Spleen (tissue), 11 donors: ENCODE results near the gene CDCA5. TPM values are rescaled to one million over a fixed set of nuclear protein-coding genes. Genes with fewer than 3 reads are reported as not detected.

ENCODE experiments used
- DNase-seq: peaks from one replicate; pipeline ENCODE4 v3.0.0-alpha.2; 2020
- H3K27ac ChIP-seq, 8 donors: fragments of 200-600 bp; sonication (generic) in 7 of 8; 1 replicate in 4 of 8; 2 replicates in 4 of 8; pipeline versions ENCODE4 v1.5.0 to v1.8.0; 2016 to 2021; ENCODE audit warnings: inconsistent platforms in 4 of 8, mild to moderate bottlenecking in 4 of 8, moderate library complexity in 1 of 8
- H3K27me3 ChIP-seq, 7 donors: fragments of 200-600 bp; sonication (generic) in 6 of 7; replicated peaks in 1 of 7; 1 replicate in 4 of 7; 2 replicates in 3 of 7; pipeline versions ENCODE4 v1.5.0 to v1.8.0; 2016 to 2021; ENCODE audit warnings: inconsistent platforms in 3 of 7, mild to moderate bottlenecking in 1 of 7
- H3K36me3 ChIP-seq, 6 donors: fragments of 200-600 bp; sonication (generic) in 5 of 6; 1 replicate in 4 of 6; 2 replicates in 2 of 6; pipeline versions ENCODE4 v1.5.0 to v1.8.0; 2016 to 2021; ENCODE audit warnings: inconsistent platforms in 2 of 6
- H3K4me1 ChIP-seq, 6 donors: fragments of 200-600 bp; sonication (generic) in 5 of 6; 1 replicate in 3 of 6; 2 replicates in 3 of 6; pipeline versions ENCODE4 v1.5.0 to v1.8.0; 2016 to 2021; ENCODE audit warnings: inconsistent platforms in 3 of 6
- H3K4me3 ChIP-seq, 8 donors: fragments of 200-600 bp; sonication (generic) in 7 of 8; 1 replicate in 4 of 8; 2 replicates in 4 of 8; pipeline versions ENCODE4 v1.5.0 to v1.8.0; 2016 to 2021; ENCODE audit warnings: inconsistent platforms in 4 of 8, mild to moderate bottlenecking in 4 of 8, moderate library complexity in 2 of 8
- H3K9me3 ChIP-seq, 8 donors: fragments of 200-600 bp; sonication (generic) in 7 of 8; 1 replicate in 4 of 8; 2 replicates in 4 of 8; pipeline versions ENCODE4 v1.5.0 to v1.8.0; 2016 to 2021; ENCODE audit warnings: inconsistent platforms in 4 of 8
- POLR2A ChIP-seq, 3 donors: fragments of 450-650 bp; IDR thresholded peaks; one replicate each; pipeline ENCODE4 v1.5.1; 2017; ENCODE audit warnings: antibody characterized with exemption in 3 of 3, mild to moderate bottlenecking in 1 of 3
- POLR2AphosphoS5 ChIP-seq, 3 donors: sonication (generic); formaldehyde crosslinking; IDR thresholded peaks; one replicate each; pipeline ENCODE4 v1.5.1; 2017; ENCODE audit warnings: antibody characterized with exemption in 3 of 3
- WGBS, 5 donors: extraction: QIAGEN DNeasy Blood & Tissue Kit in 3 of 5; methylation state at CpG; one replicate each; pipeline versions ENCODE4 v1.1.5 to v1.1.7; 2013 to 2018; 5-methylcytosine and 5-hydroxymethylcytosine counted together
- intact Hi-C: fragments of 100-400 bp; cut with DNase I; formaldehyde crosslinking; loops from one replicate; pipeline ENCODE4 v1.15.0; 2023; ENCODE audit warnings: low total_unique reads
- polyA plus RNA-seq, 3 donors: library from polyadenylated mRNA; stranded (reverse); fragments of 200-250 nt; gene quantifications; one replicate each; pipeline ENCODE4 v1.2.1, GENCODE V29; 2013
- total RNA-seq, 7 donors: library from RNA; depleted of rRNA in 3 of 7; stranded (reverse); fragments of >200 nt in 3 of 7; fragmentation: NEBNext Ultra II Directional in 4 of 7; extraction: Animal tissue kit (Norgen Biotek cat#: 25700) in 4 of 7; gene quantifications; one replicate each; pipeline versions ENCODE4 v1.1.0 to v1.2.1, GENCODE V29; 2016 to 2021
- TF ChIP-seq, protein P1 (sequence below), 11 experiments: fragments of 200-600 bp in 7 of 11; fragments of 450-650 bp in 4 of 11; sonication (generic) in 4 of 11; IDR thresholded peaks in 8 of 11; conservative IDR thresholded peaks in 3 of 11; 1 replicate in 7 of 11; 2 replicates in 4 of 11; pipeline versions ENCODE4 v1.4.0 to v1.8.0; 2016 to 2021; ENCODE audit warnings: antibody characterized with exemption in 11 of 11, inconsistent platforms in 4 of 11, mild to moderate bottlenecking in 1 of 11
- donor health status: healthy with polysubstance abuse.
- donor health status: DM: no; HTN: no; CAD: no; lungs with moderate emphysema.
- donor health status: DM: no; HTN: no; CAD: no.
- donor health status: Bipolar disorder and iron deficiency.
- donor health status: healthy.
- donor health status: DM: no; HTN: no; CAD: no.
- donor health status: DM: yes; HTN: yes; CAD: no.

The CDCA5 gene
- total and polyA plus RNA-seq, 10 donors = 1.5 to 11.1 (median 5.3) TPM

DNA sequence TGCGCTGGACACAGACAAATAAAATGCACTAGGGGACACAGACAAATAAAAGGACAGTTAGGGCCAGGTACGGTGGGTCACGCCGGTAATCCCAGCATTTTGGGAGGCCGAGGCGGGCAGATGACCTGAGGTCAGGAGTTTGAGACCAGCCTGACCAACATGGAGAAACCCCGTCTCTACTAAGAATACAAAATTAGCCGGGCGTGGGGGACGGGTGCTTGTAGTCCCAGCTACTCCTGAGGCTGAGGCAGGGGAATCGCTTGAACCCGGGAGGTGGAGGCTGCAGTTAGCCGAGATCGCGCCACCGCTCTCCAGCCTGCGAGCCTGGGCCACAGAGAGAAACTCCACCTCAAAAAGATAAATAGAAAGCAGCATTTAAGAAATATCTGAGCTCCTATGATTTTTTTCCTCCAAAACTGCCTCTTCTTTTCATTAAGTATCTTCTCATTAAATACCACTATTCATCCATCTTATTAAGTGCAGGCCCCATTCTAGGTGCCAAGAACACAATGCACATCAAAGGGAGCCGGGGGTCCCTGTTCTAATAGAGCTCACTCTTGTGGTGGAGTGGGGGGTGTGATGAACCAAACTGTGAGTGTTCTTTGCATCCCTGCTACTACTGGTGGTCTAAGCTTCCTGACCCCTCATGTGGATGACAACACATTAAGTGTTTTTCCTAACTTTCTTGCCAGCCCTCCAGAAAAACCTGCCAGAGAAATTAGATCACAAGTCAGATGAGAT is 34.4 kb upstream of the CDCA5 start:
- Histone ChIP-seq H3K27ac (peak overlapping the region in 7 of 8 donors; percentile 82 to 98 (median 89)), H3K36me3 (peaks cover 0 to 56% (median 38%) of the 10 kb centered on the region in 6 donors), H3K4me1 (peaks cover 27 to 89% (median 66%) of the 10 kb centered on the region in 6 donors), H3K4me3 (peak overlapping the region in 2 of 8 donors; percentile 92 to 95), H3K27me3 (no peaks in the 10 kb centered on the region), H3K9me3 (no peaks in the 10 kb centered on the region)
- intact Hi-C loops = loop anchor here (5.0 kb wide), 1 partner anchor 64 kb away; the partner anchor contains the start of gene CAPN1
- 83 to 89% (median 86%) methylated on average over 18 of the region's 18 CpGs for WGBS, 5 donors
- DNase-seq = peak; percentile 82
- TF ChIP-seq, protein P1, sequence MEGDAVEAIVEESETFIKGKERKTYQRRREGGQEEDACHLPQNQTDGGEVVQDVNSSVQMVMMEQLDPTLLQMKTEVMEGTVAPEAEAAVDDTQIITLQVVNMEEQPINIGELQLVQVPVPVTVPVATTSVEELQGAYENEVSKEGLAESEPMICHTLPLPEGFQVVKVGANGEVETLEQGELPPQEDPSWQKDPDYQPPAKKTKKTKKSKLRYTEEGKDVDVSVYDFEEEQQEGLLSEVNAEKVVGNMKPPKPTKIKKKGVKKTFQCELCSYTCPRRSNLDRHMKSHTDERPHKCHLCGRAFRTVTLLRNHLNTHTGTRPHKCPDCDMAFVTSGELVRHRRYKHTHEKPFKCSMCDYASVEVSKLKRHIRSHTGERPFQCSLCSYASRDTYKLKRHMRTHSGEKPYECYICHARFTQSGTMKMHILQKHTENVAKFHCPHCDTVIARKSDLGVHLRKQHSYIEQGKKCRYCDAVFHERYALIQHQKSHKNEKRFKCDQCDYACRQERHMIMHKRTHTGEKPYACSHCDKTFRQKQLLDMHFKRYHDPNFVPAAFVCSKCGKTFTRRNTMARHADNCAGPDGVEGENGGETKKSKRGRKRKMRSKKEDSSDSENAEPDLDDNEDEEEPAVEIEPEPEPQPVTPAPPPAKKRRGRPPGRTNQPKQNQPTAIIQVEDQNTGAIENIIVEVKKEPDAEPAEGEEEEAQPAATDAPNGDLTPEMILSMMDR (IDR thresholded peaks at IDR 0.05 in 8 of 11, conservative IDR thresholded peaks at IDR 0.05 in 3 of 11) = peak in 4 of 11 experiments; percentile 7 to 62 (median 56)
- TF ChIP-seq POLR2A (IDR thresholded peaks at IDR 0.05) = no peak

DNA sequence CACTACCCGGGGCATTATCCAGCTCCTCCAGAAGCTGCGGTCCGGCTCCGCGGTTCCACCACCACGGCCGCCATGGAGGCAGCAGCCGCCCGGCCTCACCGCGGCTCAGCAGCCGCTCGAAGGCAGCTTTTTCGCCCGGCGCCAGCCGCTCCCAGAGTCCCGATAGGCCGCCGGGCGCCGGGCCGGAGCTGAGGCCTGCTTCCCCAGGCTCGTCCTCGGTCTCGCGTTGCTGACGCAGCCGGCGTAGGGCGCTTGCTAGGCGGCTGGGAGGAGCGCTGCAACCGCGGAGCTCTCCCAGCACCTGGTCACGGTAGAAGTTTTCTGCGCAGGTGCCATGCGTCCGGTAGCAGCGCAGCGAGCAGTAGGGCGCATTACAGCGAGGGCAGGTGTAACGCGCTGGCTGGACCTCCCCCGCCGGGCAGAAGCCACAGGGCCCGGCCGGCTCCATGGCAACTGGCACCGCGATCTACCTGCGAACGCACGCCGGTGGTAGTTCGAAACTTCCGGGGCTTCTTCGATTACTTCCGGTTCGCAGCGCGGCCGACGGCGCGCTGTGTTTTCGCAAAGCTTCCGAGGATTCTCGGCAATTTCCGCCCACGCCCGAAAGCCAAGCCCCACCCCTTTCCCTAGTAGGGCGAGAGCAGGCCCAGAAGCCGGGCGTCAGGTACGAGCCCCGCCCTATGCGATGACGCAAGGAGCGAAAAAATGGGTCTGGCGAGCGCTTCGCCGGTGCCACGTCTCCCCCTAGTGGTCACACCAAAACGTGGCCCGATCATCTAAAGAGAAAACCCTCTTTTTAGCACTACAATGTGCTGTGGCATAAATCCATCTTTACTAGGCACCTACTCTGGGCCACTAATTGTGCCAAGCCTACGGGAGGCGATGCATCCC is 33.6 kb upstream of the CDCA5 start, which contains the start of gene ZNHIT2:
TSS of gene ZNHIT2 (minus strand) at position 496 of the 891 bp plus-strand sequence. CDS start at position 448, 48 bp downstream.
- 0 to 1% (median 1%) methylated on average over 54 to 89 of the region's 89 CpGs for WGBS, 5 donors
- Histone ChIP-seq H3K27me3 (no peaks in the 10 kb centered on the region), H3K27ac (peak within 1 kb of the TSS; percentile 79 to 98 (median 88)), H3K36me3 (peaks cover 0 to 56% (median 38%) of the 10 kb centered on the region in 6 donors), H3K4me3 (peak within 1 kb of the TSS; percentile 77 to 99 (median 93)), H3K4me1 (peaks cover 32 to 89% (median 66%) of the 10 kb centered on the region in 6 donors), H3K9me3 (no peaks in the 10 kb centered on the region)
- DNase-seq = peak; percentile 100
- intact Hi-C loops = loop anchor here (5.0 kb wide), 1 partner anchor 65 kb away; the partner anchor contains the start of gene CAPN1
- TF ChIP-seq, protein P1 (IDR thresholded peaks at IDR 0.05 in 8 of 11, conservative IDR thresholded peaks at IDR 0.05 in 3 of 11) = peak; percentile 79 to 99 (median 95)
- peak; percentile 89 to 94 (median 92) for TF ChIP-seq POLR2AphosphoS5 (IDR thresholded peaks at IDR 0.05)
- peak in 1 of 3 donors; percentile 33 for TF ChIP-seq POLR2A (IDR thresholded peaks at IDR 0.05)

DNA sequence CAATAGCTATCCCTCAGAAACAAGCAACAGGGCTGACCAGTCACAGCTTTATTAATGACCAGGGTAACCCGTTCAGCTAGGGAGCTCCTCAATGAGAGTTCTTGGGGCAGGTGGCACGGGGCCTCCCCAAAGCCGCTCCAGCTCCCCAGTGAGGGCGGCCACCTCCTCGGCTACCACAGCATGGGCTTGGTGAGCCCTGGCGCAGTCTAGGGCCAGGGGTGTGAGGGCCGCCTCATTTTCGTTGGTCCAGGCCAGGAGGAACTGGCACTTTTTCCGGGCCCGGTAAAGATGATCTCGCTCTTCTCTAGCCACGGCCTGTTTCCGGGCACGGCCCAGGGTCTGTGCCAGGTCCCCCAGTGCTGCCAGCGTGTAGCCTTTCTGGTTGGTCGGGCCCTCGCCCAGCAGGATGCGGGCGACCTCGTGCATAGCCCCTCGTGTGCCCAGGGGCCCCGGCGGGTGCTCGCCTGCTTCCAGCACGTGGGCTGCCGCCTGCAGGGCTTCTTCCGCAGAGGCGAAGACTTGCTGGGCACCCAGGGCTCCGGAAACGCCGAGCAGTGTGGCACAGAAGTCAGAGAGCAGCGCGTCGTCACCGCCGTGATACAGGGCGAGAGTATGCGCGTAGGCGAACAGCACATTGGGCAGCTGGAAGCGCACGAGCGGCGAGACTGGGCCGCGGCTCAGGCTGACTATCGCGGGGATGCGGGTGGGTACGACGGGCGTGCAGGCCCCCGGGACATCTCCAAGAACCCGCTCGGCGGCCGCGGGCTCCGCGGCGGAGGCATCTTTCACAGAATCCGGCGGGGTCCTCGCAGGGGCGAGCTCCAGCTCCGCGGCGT is 32.7 kb upstream of the CDCA5 start:
- Histone ChIP-seq H3K9me3 (no peaks in the 10 kb centered on the region), H3K4me3 (peak overlapping the region; percentile 77 to 99 (median 93)), H3K4me1 (peaks cover 34 to 93% (median 72%) of the 10 kb centered on the region in 6 donors), H3K27me3 (no peaks in the 10 kb centered on the region), H3K27ac (peak overlapping the region; percentile 79 to 98 (median 88)), H3K36me3 (peaks cover 0 to 56% (median 38%) of the 10 kb centered on the region in 6 donors)
- TF ChIP-seq POLR2A (IDR thresholded peaks at IDR 0.05) (no peak), POLR2AphosphoS5 (IDR thresholded peaks at IDR 0.05) (peak in 2 of 3 donors; percentile 25)
- intact Hi-C loops = loop anchor here (5.0 kb wide), 1 partner anchor 66 kb away; the partner anchor contains the start of gene CAPN1
- WGBS, 5 donors = 23 to 57% (median 25%) methylated on average over 17 to 68 of the region's 68 CpGs
- DNase-seq = peak; percentile 89
